ENCODE data around the gene COL25A1. TPM values are rescaled to one million over a fixed set of nuclear protein-coding genes. Genes with fewer than 3 reads are reported as not detected.

The COL25A1 gene
- total RNA-seq, 2 donors from 2014 or later: 4.0 to 6.2 TPM

DNA sequence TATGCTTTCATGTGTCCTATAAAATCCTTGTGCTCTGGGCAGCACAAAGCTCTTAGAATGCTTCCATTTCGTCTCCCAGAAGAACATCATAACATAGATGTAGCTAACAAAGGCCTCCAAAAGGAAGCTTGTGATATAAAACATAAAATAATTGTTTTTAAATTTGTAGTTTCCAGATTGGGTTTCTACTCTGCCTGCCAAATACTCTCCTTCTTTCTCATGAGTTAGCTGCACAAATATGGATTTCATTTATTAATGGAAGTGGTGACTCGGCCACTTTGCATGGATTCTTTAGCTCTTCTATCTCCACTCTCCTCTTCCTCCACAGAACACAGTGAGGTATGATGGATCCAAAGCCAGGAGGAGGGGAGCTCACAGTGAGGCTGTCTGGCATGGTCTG lies 265.4 kb downstream of the COL25A1 start:
- WGBS, 2 experiments (ENCODE audit: insufficient coverage in 1 of 2, insufficient read length in 1 of 2): 86% methylated on average over 2 of the region's 2 CpGs; no CpG with 5 or more reads in 1 of the 2 experiments
- no peak overlapping the region for H3K9ac ChIP-seq (ENCODE audit: extremely low read depth, low read length, poor library complexity, severe bottlenecking)
- no peaks in the 10 kb centered on the region for H3K36me3 ChIP-seq (ENCODE audit: control insufficient read depth, insufficient read depth, low read length)
- H3K9me3 Mint-ChIP-seq: no peaks in the 10 kb centered on the region
- H3K4me3 Mint-ChIP-seq: no peak overlapping the region
- no peaks in the 10 kb centered on the region for H3K36me3 Mint-ChIP-seq (ENCODE audit: low read depth)
- TF ChIP-seq, protein P1, sequence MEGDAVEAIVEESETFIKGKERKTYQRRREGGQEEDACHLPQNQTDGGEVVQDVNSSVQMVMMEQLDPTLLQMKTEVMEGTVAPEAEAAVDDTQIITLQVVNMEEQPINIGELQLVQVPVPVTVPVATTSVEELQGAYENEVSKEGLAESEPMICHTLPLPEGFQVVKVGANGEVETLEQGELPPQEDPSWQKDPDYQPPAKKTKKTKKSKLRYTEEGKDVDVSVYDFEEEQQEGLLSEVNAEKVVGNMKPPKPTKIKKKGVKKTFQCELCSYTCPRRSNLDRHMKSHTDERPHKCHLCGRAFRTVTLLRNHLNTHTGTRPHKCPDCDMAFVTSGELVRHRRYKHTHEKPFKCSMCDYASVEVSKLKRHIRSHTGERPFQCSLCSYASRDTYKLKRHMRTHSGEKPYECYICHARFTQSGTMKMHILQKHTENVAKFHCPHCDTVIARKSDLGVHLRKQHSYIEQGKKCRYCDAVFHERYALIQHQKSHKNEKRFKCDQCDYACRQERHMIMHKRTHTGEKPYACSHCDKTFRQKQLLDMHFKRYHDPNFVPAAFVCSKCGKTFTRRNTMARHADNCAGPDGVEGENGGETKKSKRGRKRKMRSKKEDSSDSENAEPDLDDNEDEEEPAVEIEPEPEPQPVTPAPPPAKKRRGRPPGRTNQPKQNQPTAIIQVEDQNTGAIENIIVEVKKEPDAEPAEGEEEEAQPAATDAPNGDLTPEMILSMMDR (conservative IDR thresholded peaks at IDR 0.05): no peak
- H3K27ac ChIP-seq (ENCODE audit: low read depth, low read length): no peak overlapping the region
- H3K27ac Mint-ChIP-seq: no peak overlapping the region
- H3K4me1 ChIP-seq (ENCODE audit: control insufficient read depth, insufficient read depth, low read length): no peaks in the 10 kb centered on the region
- H3K9me3 ChIP-seq (ENCODE audit: control insufficient read depth, low read length): no peaks in the 10 kb centered on the region
- peaks cover 2% of the 10 kb centered on the region for H3K27me3 Mint-ChIP-seq (ENCODE audit: insufficient read depth)
- H3K4me3 ChIP-seq (ENCODE audit: low read length): no peak overlapping the region
- no peaks in the 10 kb centered on the region for H3K4me1 Mint-ChIP-seq
- DNase-seq: no peak
- no peaks in the 10 kb centered on the region for H3K27me3 ChIP-seq (ENCODE audit: control insufficient read depth, insufficient read depth, low read length, poor library complexity, severe bottlenecking)

DNA sequence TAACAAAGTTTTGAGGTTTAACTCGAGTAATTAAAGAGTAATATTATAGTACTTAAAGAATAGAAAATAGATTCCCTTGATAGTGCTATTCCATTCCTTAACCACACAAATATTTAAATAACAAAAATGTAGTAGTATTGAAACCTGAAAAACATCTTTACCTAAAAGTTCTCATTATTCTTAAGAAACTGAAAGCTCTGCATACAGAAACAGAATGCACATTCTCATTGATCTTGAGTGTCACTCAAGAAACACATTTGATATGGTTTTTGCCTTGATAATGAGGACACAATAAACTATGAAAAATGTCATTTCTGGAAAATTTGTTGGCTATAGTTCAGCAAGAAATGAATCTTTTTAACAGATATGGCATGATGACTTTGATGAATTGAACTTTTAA lies 268.5 kb downstream of the COL25A1 start:
- H3K9me3 Mint-ChIP-seq: no peaks in the 10 kb centered on the region
- H3K4me1 Mint-ChIP-seq: no peaks in the 10 kb centered on the region
- no peak overlapping the region for H3K4me3 Mint-ChIP-seq
- Histone ChIP-seq H3K9me3 (ENCODE audit: control insufficient read depth, low read length) (no peaks in the 10 kb centered on the region), H3K27me3 (ENCODE audit: control insufficient read depth, insufficient read depth, low read length, poor library complexity, severe bottlenecking) (no peaks in the 10 kb centered on the region), H3K27ac (ENCODE audit: low read depth, low read length) (no peak overlapping the region), H3K4me1 (ENCODE audit: control insufficient read depth, insufficient read depth, low read length) (no peaks in the 10 kb centered on the region), H3K36me3 (ENCODE audit: control insufficient read depth, insufficient read depth, low read length) (no peaks in the 10 kb centered on the region), H3K9ac (ENCODE audit: extremely low read depth, low read length, poor library complexity, severe bottlenecking) (no peak overlapping the region), H3K4me3 (ENCODE audit: low read length) (no peak overlapping the region)
- H3K36me3 Mint-ChIP-seq (ENCODE audit: low read depth): no peaks in the 10 kb centered on the region
- H3K27me3 Mint-ChIP-seq (ENCODE audit: insufficient read depth): peaks cover 2% of the 10 kb centered on the region
- WGBS, 2 experiments (ENCODE audit: insufficient coverage in 1 of 2, insufficient read length in 1 of 2): no CpG with 5 or more reads among the region's 1 CpG
- TF ChIP-seq, protein P1 (conservative IDR thresholded peaks at IDR 0.05): no peak
- no peak for DNase-seq
- H3K27ac Mint-ChIP-seq: no peak overlapping the region

DNA sequence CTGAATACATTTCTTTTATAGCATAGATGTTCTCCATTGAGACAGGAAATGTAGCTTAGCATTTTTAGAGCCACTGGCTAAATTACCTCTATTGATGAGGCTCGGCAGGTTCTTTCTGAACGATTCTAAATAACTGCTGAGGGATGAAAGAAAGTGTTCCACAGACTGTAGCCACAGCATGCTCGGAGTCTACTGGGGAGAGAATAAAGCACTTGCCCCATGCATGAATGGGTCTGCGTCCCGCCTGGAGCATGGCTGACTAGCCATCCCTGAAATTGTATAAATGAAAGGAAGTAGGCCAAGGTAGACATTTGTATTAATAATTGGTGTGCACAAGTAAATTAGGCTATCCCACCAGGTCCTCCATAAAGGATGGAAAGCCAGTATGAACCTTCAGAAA lies 269.8 kb downstream of the COL25A1 start:
- H3K4me1 Mint-ChIP-seq: no peaks in the 10 kb centered on the region
- WGBS, 2 experiments (ENCODE audit: insufficient coverage in 1 of 2, insufficient read length in 1 of 2): 92 to 93% methylated on average over 2 to 5 of the region's 5 CpGs
- no peak for DNase-seq

More for the DNA sequence above, 269.8 kb downstream of the COL25A1 start:
- Histone ChIP-seq H3K9me3 (ENCODE audit: control insufficient read depth, low read length) (no peaks in the 10 kb centered on the region), H3K36me3 (ENCODE audit: control insufficient read depth, insufficient read depth, low read length) (no peaks in the 10 kb centered on the region), H3K9ac (ENCODE audit: extremely low read depth, low read length, poor library complexity, severe bottlenecking) (no peak overlapping the region), H3K27ac (ENCODE audit: low read depth, low read length) (no peak overlapping the region), H3K4me1 (ENCODE audit: control insufficient read depth, insufficient read depth, low read length) (no peaks in the 10 kb centered on the region), H3K4me3 (ENCODE audit: low read length) (no peak overlapping the region), H3K27me3 (ENCODE audit: control insufficient read depth, insufficient read depth, low read length, poor library complexity, severe bottlenecking) (no peaks in the 10 kb centered on the region)
- TF ChIP-seq, protein P1 (conservative IDR thresholded peaks at IDR 0.05): no peak
- Mint-ChIP-seq H3K36me3 (ENCODE audit: low read depth) (no peaks in the 10 kb centered on the region), H3K27ac (no peak overlapping the region), H3K27me3 (ENCODE audit: insufficient read depth) (no peaks in the 10 kb centered on the region), H3K4me3 (no peak overlapping the region), H3K9me3 (no peaks in the 10 kb centered on the region)

All from endodermal cell (in vitro differentiated cells).